Measurements from ENCODE around the gene FUCA1.

DNA sequence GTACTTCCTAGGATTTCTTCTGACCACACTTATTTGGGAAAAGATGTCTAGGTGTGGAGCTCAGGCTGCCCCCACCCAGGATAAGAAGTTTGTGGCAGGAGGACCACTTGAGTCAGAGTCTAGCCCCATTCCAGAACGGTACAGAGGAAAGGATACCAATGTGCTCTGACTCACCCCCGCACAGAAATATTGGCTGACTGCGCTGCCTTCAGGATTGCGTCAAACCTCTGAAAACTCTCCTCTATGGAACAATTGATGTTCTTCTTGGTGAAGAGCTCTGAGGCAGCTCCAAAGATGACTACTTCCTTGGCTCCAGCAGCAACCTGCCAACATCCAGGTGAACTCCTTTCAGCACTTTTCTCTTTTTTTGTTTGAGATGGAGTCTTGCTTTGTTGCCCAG lies 54.1 kb downstream of the FUCA1 start:
- TF ChIP-seq TBP (IDR thresholded peaks at IDR 0.05; ENCODE audit: low read depth, low read length) = no peak
- no peak for TF ChIP-seq SRF (IDR thresholded peaks at IDR 0.05; ENCODE audit: low read depth, low read length)
- TF ChIP-seq MAX (IDR thresholded peaks at IDR 0.05) = no peak
- TF ChIP-seq CTCF (IDR thresholded peaks at IDR 0.05; ENCODE audit: control extremely low read depth in 1 of 3, insufficient read depth in 1 of 3, low read depth in 1 of 3, low read length in 3 of 3) = no peak
- TF ChIP-seq TEAD4 (IDR thresholded peaks at IDR 0.05; ENCODE audit: low read depth, low read length) = no peak
- no peak for TF ChIP-seq POLR2A (IDR thresholded peaks at IDR 0.05; ENCODE audit: control extremely low read depth in 1 of 2, low read depth in 2 of 2, low read length in 2 of 2)
- TF ChIP-seq SP2 (IDR thresholded peaks at IDR 0.05; ENCODE audit: low read length) = no peak
- no peak for TF ChIP-seq POLR2AphosphoS5 (IDR thresholded peaks at IDR 0.05; ENCODE audit: low read depth, low read length)
- no peak for TF ChIP-seq ASH2L (IDR thresholded peaks at IDR 0.05; ENCODE audit: low read length)
- TF ChIP-seq KDM1A (IDR thresholded peaks at IDR 0.05; ENCODE audit: borderline replicate concordance, low read length) = no peak

All from H1 (cell line).